Activated naive CD4-positive, alpha-beta T cell (primary cell): ENCODE data around the gene C1QTNF1.

Source experiments
- DNase-seq, 4 experiments: peaks; one replicate each; lab custom pipeline; 2025; lab: John Stamatoyannopoulos, UW

C1QTNF1 gene

GRCh38 chr17:79080349-79080748 lies 56.4 kb downstream of the C1QTNF1 start:
- no peak for DNase-seq

GRCh38 chr17:79080761-79081290 lies 56.9 kb downstream of the C1QTNF1 start:
- no peak for DNase-seq

- no peak for DNase-seq
These were observed 57.8 kb downstream of the C1QTNF1 start for GRCh38 chr17:79081571-79082276.

- DNase-seq = peak in 2 of 4 experiments; percentile 31 to 33
These were observed 58.6 kb downstream of the C1QTNF1 start for GRCh38 chr17:79082311-79083190.

- DNase-seq = no peak
These were observed 59.4 kb downstream of the C1QTNF1 start for GRCh38 chr17:79083191-79083971.

GRCh38 chr17:79084291-79085153 lies 60.6 kb downstream of the C1QTNF1 start:
- no peak for DNase-seq

GRCh38 chr17:79085154-79085920 lies 61.4 kb downstream of the C1QTNF1 start:
- no peak for DNase-seq

- no peak for DNase-seq
These were observed 62.1 kb downstream of the C1QTNF1 start for GRCh38 chr17:79085921-79086551.

- no peak for DNase-seq
These were observed 62.8 kb downstream of the C1QTNF1 start for GRCh38 chr17:79086609-79087427.

- peak; percentile 51 to 65 (median 53) for DNase-seq
These were observed 63.6 kb downstream of the C1QTNF1 start for GRCh38 chr17:79087428-79088143.

- DNase-seq = no peak
These were observed 64.5 kb downstream of the C1QTNF1 start for GRCh38 chr17:79088247-79088996.

GRCh38 chr17:79088997-79089328 lies 65.0 kb downstream of the C1QTNF1 start:
- no peak for DNase-seq

- DNase-seq = no peak
These were observed 65.9 kb downstream of the C1QTNF1 start for GRCh38 chr17:79089720-79090442.

GRCh38 chr17:79090443-79091225 lies 66.7 kb downstream of the C1QTNF1 start:
- no peak for DNase-seq

GRCh38 chr17:79091226-79091670 lies 67.3 kb downstream of the C1QTNF1 start:
- no peak for DNase-seq

GRCh38 chr17:79092567-79092966 lies 68.6 kb downstream of the C1QTNF1 start:
- no peak for DNase-seq
